GM19452 (cell line): ENCODE results near the gene PRCP.

Experiments
- ATAC-seq: cut with Tn5 transposase; IDR thresholded peaks from one replicate; pipeline ENCODE4 v1.9.1; 2021; ENCODE audit not compliant: unreplicated experiment

Gene PRCP

DNA sequence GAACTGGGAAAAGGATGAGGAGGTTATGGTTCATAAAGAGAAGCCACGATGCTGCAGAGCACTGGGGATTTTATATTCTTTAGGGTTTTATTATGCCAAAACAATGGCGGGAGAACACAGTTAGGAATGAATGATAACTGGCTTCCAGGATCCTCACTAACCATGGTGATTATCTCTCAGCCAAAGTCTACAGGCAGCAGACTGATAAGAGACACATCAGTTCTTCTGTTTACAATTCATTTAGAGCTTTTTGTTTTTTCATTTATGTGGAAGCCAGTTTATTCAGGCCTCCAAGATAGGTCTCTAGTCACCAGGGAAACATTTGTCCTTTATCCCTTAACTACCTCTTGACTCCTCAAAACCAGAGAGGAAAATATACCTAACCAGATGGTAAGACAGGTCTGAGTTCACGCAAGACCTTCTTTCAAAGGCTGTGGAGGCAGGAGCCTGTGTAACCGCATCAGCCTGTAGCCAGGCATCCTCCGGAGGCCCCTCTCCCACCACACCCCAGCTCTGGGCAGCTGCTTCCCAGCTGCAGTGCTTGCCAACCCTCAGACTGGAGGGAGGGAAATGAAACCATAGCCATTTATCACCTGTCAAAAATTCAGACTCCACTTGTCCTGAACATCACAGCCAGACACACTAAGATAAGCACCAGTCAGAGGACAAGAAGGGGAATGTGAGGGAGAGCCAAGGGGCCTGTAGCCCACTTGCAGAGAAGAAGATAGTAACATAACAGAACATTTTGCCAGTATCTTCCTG, 109.3 kb downstream of the PRCP start:
- no peak for ATAC-seq

DNA sequence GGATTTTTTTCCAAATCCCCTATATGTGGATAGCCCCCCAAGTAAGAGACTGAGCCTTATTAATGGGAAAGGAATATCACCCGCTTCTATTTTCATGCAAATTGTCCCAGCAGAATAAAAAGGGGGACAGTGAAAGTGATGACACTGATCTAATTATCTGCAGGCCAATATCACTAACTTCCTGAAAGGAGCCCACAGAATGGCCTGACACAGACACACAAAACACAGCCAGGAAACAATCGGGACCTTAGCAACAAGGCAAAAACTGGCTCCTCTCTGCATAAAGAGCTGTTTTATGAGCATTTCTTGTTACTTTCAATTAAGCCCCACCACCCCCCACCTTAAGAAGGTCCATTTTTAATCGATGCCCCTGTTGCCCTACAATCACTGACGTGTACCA, 112.2 kb downstream of the PRCP start:
- ATAC-seq = no peak

DNA sequence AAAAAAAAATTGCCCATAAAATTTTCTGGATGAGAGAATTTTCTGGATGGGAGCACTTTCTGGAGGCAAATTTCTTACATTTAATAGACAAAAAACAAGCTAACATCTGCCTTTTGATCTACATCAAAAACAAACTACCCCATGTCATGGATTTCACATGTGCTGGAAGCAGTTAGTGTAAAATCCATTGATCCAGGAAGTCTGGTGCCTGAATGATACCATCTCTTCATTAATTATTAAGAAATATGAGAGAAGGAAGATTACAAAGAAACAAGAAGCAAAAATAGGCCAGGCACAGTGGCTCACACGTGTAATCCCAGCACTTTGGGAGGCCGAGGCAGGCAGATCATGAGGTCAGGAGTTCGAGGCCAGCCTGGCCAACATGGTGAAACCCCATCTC, 113.4 kb downstream of the PRCP start:
- no peak for ATAC-seq

DNA sequence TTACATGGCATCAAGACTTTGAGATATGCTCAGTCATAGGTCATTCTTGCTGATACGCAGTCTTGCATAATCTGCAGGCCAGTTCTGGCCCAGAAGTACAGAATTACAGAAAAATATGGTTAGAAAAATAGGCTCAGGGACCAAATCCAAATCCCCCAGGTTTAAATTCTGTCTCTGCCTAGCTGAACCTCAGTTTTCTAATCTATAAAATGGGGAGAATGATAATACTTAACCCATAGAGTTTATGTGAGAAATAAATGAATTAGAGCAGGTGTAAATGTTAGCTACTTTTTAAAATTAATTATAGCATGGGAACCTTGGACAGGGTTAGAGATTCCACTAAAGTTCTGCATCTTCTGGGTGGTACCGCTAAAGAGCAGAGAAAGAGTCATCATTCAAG, 114.2 kb downstream of the PRCP start:
- ATAC-seq = no peak

DNA sequence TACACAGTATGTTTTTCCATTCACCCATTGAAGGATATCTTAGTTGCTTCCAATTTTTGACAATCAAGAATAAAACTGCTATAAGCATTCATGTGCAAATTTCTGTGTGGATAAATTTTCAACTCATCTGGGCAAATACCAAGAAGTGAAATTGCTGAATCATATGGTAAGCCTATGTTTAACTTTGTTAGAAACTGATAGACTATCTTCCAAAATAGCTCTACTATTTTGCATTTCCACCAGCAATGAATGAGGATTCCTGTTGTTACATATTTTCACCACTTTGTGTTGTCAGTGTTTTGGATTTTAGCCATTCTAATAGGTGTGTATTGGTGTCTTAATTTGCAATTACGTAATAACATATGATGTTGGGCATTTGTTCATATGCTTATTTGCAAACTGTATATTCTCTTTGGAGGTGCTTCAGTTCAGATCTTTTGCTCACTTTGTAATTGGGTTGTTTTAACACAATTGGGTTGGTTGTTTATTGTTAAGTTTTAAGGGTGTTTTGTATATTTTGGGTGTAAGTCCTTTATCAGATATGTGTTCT, 117.3 kb downstream of the PRCP start:
- no peak for ATAC-seq

DNA sequence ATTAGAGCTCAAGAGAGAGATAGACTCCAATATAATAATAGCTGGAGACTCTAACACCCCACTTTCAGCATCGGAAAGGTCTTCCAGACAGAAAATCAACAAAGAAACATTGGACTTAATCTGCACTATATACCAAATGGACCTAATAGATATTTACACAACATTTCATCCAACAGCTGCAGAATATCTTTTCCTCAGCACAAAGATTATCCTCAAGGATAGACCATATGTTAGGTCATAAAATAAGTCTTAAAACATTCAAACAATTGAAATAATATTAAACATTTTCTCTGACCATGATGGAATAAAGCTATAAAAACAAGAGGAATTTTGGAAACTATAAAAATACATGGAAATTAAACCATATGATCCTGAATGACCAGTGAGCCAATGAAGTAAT, 121.5 kb downstream of the PRCP start:
- ATAC-seq = no peak

DNA sequence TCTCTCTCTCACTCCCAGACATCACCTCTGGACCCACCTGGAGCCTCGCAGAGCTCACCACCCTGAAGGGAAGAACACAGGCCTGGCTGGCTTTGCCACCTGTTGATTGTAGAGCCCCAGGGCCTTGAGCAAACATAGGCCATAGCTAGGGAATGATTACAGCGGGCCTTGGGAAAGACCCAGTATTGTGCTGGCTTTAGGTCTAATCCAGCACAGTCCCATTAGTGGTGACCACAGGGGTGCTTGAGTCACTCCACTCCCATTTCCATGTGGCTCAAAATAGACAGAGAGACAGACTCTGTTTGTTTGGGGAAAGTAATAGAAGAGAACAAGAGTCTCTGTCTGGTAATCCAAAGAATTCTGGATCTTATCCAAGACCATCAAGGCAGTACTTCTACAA, 123.9 kb downstream of the PRCP start:
- ATAC-seq = no peak

DNA sequence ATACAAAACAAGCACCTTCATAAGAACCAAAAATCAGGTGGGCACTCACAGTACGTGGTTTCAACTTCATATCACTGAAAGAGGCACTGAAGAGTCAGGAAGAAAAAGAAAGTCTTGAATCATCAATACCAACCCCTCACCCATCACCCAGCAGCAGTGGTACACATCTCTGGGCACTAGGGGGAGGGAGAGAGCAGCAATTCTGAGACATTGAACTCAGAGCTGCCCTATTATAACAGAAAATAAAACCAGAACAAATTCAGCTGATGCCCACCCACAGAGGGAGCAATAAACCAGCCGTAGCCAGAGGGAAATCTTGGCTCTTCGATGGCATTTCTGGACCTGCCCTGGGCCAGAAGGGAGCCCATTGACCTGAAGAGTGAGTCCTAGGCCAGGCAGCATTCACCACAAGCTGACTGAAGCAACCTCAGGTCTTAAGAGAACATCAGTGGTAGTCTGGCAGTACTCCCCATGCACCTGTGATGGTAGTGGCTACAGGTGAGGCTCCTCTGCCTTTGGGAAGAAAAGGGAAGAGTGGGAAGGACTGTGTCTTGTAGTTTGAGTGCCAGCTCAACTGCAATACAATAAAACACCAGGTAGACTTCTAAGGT, 124.4 kb downstream of the PRCP start:
- peak; percentile 98 for ATAC-seq

DNA sequence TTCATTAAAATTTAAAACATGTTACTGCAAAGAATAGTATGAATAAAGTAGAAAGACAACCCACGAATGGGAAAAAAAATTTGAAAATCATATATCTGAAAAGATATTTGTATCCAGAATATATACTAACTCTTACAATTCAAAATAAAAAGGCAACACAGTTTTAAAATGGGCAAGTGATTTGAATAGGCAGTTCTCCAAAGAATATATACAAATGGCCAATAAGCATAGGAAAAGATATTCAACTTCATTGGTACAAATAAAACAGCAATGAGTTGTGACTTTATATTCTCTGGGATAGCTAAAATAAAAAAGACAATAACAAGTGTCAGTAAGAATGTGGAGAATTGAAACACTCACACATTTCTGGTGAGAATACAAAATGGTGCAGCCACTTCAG, 125.0 kb downstream of the PRCP start:
- ATAC-seq = no peak
